ENCODE data around the gene OR4D5. TPM values are rescaled to one million over a fixed set of nuclear protein-coding genes. Genes with fewer than 3 reads are reported as not detected.

OR4D5 gene
- total RNA-seq, 1 donor from 2014 or later = not detected

GRCh38 chr11:123905826-123906225, 33.6 kb upstream of the OR4D5 start:
- no peak for TF ChIP-seq CTCF (conservative IDR thresholded peaks at IDR 0.05)

GRCh38 chr11:123920943-123921342, 18.5 kb upstream of the OR4D5 start:
- Mint-ChIP-seq H3K4me1 (no peaks in the 10 kb centered on the region), H3K9me3 (no peaks in the 10 kb centered on the region), H3K4me3 (no peak overlapping the region), H3K36me3 (ENCODE audit: low read depth) (no peaks in the 10 kb centered on the region), H3K27ac (ENCODE audit: unreplicated experiment) (no peak overlapping the region), H3K27me3 (ENCODE audit: low read depth) (peaks cover under 1% of the 10 kb centered on the region)
- TF ChIP-seq CTCF (conservative IDR thresholded peaks at IDR 0.05) = no peak
- DNase-seq (ENCODE audit: low read depth, low spot score) = no peak

More at GRCh38 chr11:123905826-123906225, 33.6 kb upstream of the OR4D5 start:
- no peak overlapping the region for H3K27ac Mint-ChIP-seq (ENCODE audit: unreplicated experiment)
- H3K4me3 Mint-ChIP-seq = no peak overlapping the region
- H3K9me3 Mint-ChIP-seq = no peaks in the 10 kb centered on the region
- H3K27me3 Mint-ChIP-seq (ENCODE audit: low read depth) = no peaks in the 10 kb centered on the region
- no peak for DNase-seq (ENCODE audit: low read depth, low spot score)
- H3K36me3 Mint-ChIP-seq (ENCODE audit: low read depth) = no peaks in the 10 kb centered on the region
- no peaks in the 10 kb centered on the region for H3K4me1 Mint-ChIP-seq

GRCh38 chr11:123924027-123924426, 15.4 kb upstream of the OR4D5 start:
- H3K4me3 Mint-ChIP-seq = no peak overlapping the region
- no peaks in the 10 kb centered on the region for H3K27me3 Mint-ChIP-seq (ENCODE audit: low read depth)
- no peaks in the 10 kb centered on the region for H3K4me1 Mint-ChIP-seq
- no peak overlapping the region for H3K27ac Mint-ChIP-seq (ENCODE audit: unreplicated experiment)
- no peak for DNase-seq (ENCODE audit: low read depth, low spot score)
- TF ChIP-seq CTCF (conservative IDR thresholded peaks at IDR 0.05) = no peak
- no peaks in the 10 kb centered on the region for H3K36me3 Mint-ChIP-seq (ENCODE audit: low read depth)
- H3K9me3 Mint-ChIP-seq = no peaks in the 10 kb centered on the region

GRCh38 chr11:123942413-123942812, 3.0 kb downstream of the OR4D5 start:
- H3K36me3 Mint-ChIP-seq (ENCODE audit: low read depth) = no peaks in the 10 kb centered on the region
- H3K4me1 Mint-ChIP-seq = no peaks in the 10 kb centered on the region
- TF ChIP-seq CTCF (conservative IDR thresholded peaks at IDR 0.05) = no peak

GRCh38 chr11:123943738-123944137, 4.3 kb downstream of the OR4D5 start, which contains the start of gene OR6T1:
OR6T1 (minus strand) TSS chr11:123943838; CDS start chr11:123943838, 0 bp downstream.
- Mint-ChIP-seq H3K9me3 (no peaks in the 10 kb centered on the region), H3K4me3 (no peak within 1 kb of the TSS), H3K27me3 (ENCODE audit: low read depth) (peaks cover 3% of the 10 kb centered on the region), H3K4me1 (no peaks in the 10 kb centered on the region), H3K36me3 (ENCODE audit: low read depth) (no peaks in the 10 kb centered on the region), H3K27ac (ENCODE audit: unreplicated experiment) (no peak within 1 kb of the TSS)
- no peak for TF ChIP-seq CTCF (conservative IDR thresholded peaks at IDR 0.05)
- no peak for DNase-seq (ENCODE audit: low read depth, low spot score)

More at GRCh38 chr11:123942413-123942812, 3.0 kb downstream of the OR4D5 start:
- H3K9me3 Mint-ChIP-seq = no peaks in the 10 kb centered on the region
- no peak for DNase-seq (ENCODE audit: low read depth, low spot score)
- no peak overlapping the region for H3K4me3 Mint-ChIP-seq
- no peak overlapping the region for H3K27ac Mint-ChIP-seq (ENCODE audit: unreplicated experiment)
- no peaks in the 10 kb centered on the region for H3K27me3 Mint-ChIP-seq (ENCODE audit: low read depth)
